Measurements from ENCODE around the gene MAP3K14. TPM values are rescaled to one million over a fixed set of nuclear protein-coding genes. Genes with fewer than 3 reads are reported as not detected.

Gene MAP3K14
- total RNA-seq, 1 experiment from 2014 or later = 10.1 TPM

GRCh38 chr17:45235416-45236281 lies 81.2 kb downstream of the MAP3K14 start:
- peak; percentile 54 for DNase-seq (ENCODE audit: low read depth)

GRCh38 chr17:45234641-45235415 lies 82.0 kb downstream of the MAP3K14 start:
- DNase-seq (ENCODE audit: low read depth) = no peak

- no peak for DNase-seq (ENCODE audit: low read depth)
Measured at GRCh38 chr17:45233423-45233924, 83.3 kb downstream of the MAP3K14 start.

DNA sequence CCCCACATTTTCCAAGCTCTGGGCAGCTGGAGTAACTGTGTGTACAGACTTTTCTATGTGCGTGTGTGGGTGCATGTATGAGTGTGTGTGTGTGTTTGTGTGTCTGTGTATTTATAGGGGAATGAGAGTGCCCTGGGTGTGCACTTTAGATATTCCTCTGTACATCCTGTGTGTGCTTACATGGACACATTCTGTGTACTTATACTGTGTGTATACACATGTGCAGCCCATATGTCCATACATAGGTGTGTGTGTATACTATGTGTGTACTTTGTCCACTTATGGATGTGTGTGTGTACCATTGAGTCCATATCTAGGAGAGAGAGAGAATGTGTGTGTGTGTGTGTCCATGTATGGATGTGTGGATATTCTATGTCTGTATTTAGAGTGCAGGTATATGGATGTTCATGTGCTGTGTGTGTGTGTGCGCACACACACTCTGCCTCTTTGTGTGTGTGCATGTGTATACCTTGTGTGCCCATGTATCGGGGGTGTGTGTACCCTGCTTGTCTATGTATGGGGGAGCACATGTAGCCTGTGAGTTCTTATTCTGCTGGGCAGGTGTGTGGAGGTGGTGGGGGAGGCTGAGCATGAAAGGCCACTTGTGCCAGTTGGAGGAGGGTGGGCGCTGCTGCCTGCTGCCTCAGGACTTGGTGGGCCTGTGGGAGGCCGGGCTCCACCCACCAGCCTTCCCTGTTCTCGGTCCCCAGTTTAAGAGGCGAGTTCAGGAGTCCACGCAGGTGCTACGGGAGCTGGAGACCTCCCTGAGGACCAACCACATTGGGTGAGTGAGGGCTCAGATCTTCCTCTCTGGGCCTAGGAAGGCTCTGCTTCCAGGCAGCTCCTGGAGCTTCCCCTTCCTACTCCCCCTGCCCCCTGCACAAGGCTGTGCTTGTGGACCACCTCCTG lies 84.1 kb downstream of the MAP3K14 start:
- DNase-seq (ENCODE audit: low read depth) = no peak

DNA sequence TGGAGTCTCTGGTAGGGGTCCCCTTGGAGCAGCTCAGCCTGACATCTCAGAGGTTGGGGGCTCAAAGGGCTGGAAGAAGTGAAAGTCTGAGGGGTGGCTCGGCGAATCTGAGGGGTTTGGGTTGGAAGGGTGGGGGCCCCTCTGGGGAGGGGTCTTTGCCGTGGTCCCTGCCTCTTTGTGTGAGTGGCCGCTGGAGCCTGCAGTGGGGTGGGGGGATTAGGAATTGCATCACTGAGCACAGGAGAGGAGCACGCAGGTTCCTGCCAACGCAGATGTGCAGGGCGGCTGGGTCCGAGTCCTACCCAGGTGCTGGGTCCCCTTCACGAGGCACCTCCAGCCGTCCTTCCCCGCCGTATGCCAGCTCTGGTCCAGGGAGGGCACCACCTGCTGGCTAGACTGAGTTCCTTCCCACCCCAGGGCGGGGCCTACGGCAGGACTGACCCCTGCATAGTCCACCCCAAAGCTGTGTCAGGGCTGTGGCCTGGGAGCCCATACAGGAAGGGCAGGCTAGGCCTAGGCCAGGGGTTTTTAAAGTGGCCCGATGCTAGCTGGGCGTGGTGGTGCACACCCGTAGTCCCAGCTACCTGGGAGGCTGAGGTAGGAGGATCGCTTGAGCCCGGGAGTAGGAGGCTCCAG lies 85.2 kb downstream of the MAP3K14 start:
- DNase-seq (ENCODE audit: low read depth) = no peak

DNA sequence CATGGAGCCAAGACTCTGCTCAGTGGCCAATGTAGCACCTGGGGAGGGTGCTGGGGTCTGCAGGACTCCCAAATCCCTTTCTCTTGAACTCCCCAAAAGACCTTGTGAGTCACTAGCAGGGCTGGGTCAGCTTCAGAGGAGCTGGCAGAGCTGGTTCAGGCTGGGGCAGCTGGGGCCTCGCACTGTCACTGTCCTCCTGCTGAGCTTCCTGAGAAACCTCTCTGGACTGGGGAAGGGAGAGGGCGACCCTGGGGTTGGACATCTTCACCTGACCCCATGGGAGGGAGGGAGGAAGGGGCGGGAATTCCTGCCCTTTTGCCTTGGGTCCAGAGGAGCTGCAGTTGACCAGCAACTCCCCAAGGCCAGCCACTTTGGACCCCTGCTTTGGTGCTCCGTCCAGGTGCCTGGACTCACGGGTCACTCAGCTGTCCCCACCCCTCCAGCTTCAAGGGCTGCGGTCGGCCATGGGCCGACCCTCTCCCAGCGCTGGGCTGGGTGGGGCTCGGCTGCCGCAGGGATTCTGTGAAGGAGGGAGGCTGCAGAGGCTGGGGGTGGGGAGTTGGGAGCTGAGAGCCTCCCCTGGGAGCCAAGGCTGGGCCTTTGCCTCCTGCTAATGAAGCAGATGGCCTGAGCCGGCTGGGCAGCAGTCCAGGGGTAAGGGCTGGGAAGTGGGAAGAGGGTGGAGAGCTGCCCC lies 85.9 kb downstream of the MAP3K14 start:
- peak; percentile 46 for DNase-seq (ENCODE audit: low read depth)

GRCh38 chr17:45230410-45230786 lies 86.4 kb downstream of the MAP3K14 start:
- no peak for DNase-seq (ENCODE audit: low read depth)

- no peak for DNase-seq (ENCODE audit: low read depth)
Measured at GRCh38 chr17:45229681-45230409, 87.0 kb downstream of the MAP3K14 start.

DNA sequence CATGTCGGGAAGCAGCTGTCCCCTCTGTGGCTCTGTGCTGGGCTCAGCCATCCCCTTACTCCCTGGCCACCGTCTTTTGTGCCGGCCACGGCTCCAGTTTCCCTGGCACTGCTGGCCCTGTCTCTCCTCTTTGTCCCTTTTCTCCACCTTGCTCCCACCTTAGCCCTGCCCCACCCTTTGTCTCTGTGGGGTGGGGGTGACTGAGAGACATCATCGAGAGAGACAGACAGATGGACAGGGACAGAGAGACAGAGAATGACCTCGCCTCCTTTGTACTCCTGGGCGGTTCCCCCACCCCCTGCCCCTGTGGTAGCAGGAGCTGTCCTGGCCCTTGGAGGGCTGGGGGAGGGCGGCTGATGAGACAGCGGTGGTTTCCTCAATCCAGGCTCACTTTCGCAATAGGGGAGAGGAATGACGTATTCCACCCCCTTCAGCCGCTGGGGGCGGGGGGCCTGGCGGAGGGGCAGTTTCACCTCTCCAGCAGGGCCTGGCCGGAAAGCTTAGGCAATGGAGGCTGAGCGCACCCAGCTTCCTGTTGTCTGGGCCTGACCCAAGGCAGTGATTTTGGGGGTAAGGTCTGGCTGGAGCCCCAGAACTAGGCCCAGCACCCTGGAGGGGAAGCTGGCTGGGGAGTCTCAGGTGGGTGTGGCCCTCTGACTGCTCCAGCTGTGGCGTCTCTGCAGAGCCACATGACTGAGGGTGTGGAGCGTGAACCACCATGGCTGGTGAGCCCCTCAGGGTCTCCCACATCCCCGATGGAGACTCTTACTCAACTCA lies 87.9 kb downstream of the MAP3K14 start:
- peak; percentile 83 for DNase-seq (ENCODE audit: low read depth)

- no peak for DNase-seq (ENCODE audit: low read depth)
Measured at GRCh38 chr17:45227926-45228762, 88.7 kb downstream of the MAP3K14 start.

DNA sequence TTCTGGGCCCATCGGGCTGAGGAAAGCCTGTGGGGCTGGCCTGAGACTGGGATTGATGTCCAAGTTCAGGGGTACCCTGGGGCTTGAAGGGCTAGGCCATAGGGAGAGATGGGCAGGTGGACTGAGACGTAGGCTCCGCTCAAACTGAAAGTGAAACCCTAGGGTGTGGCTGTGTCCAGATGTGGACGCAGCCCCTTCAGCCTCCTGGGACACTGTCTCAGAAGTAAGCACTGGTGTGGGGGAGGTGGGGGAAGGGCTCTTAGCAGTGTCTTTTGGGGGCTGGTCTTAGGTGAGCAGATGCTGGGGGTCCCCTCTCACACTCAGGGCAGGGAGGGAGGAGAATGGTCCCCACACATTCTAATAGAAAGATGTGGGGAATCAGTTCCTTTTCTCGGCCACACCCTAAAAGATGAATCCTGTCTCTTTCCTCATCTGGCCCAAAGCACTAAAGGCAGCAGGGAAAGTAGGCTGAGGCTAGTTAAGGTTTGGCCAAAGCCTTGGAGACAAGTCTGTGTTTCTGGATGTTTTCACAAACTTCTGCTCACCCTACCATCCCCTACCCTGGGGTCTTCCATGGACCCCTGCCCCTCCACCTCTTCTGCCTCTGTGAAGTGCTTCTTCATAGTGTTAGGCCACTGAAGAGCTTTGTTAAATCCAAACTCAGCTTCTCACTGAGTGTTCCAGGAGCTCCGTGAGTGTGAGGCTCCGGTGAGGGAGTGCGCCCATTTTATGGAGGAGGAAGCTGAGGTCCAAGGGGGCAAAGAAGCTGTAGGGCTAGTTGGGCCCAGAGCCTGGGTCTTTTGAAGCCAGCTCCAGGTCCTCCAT lies 89.5 kb downstream of the MAP3K14 start:
- no peak for DNase-seq (ENCODE audit: low read depth)

DNA sequence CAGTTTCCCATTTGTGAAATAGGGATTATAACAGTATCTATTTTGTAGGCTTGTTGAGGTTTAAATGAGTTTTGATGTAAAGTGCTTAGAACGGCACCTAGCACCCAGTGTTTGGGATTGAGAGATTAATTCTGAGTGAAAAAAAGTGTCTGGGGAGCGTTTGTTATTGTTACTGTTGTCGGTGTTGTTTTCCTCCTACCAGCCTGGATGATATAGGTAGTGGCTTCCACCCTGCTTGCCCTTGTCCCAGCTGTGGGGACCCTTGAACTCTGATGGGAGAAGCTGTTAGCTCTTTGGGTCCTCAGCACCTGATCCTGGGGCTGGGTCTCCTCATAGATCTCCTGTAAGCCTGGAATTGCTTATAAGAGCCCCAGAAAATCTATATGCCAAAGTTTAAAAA lies 90.2 kb downstream of the MAP3K14 start:
- no peak for DNase-seq (ENCODE audit: low read depth)

- no peak for DNase-seq (ENCODE audit: low read depth)
Measured at GRCh38 chr17:45225964-45226530, 90.8 kb downstream of the MAP3K14 start.

DNA sequence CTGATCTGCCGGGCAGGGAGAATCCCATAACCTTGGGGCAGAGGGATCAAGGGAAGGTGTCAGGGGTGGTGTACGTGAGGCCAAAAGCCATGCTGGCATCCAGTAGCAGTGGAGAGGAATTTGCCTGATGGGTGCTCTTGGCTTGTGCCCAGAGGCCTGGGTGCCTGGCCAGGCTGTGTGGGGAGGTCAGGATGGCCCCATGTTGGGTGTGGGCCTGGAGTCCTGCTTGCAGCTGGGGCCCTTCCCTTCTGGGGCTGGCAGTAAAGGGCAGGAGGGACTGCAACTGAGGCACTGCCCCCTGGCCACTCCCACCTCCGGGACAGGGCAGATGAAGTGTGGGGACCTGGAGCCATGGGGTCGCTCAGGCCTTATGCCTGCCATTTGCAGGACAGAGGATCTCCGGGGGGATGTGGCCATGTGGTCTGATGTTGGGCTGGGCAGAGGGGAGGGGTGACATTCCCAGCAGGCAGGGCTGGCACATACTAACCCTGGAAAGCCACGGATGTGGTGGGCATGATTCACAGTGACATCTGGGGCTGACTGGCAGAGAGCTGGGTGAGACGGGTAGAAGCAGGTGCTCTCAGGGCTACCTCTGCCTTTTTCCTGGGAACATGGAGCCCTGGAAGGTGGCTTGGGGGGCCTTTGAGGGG lies 91.6 kb downstream of the MAP3K14 start:
- DNase-seq (ENCODE audit: low read depth) = peak; percentile 65

DNA sequence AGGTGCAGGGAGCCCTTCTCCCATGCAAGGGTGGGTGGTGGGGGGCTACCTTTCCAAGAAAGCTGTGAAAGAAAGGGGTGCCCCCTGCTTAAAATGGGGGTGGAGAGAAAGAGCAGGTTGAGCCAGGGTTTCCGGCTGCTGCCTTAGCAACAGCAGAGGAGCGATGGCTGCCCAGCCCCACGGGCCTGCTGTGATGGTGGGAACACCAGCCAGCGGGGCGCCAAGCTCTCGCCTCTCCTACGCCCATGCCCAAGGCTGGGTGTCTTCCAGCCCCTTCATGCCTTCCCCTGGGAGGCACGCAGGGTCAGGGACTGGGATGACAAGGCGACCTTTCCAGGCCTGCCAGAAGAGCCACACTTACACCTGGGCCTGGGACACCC lies 92.2 kb downstream of the MAP3K14 start:
- DNase-seq (ENCODE audit: low read depth) = no peak
